ENCODE data around the gene FAM8A1. TPM values are rescaled to one million over a fixed set of nuclear protein-coding genes. Genes with fewer than 3 reads are reported as not detected.

Gene FAM8A1
- total and polyA plus RNA-seq, 2 donors (not counting 3 experiments of a cell fraction or from before 2014, with no cell fraction given): 4.8 to 11.3 TPM

GRCh38 chr6:17615794-17616193 lies 15.7 kb downstream of the FAM8A1 start:
- Histone ChIP-seq H3K9me3 (replicated peaks; ENCODE audit: control insufficient read depth, insufficient read depth, low read length) (no peaks in the 10 kb centered on the region), H2AFZ (ENCODE audit: low read depth, low read length) (no peak overlapping the region), H3K27me3 (ENCODE audit: control insufficient read depth in 2 of 2, insufficient read depth in 2 of 2, low read length in 2 of 2) (no peaks in the 10 kb centered on the region), H3K9ac (replicated peaks; ENCODE audit: extremely low read depth, insufficient read depth, low read length) (no peak overlapping the region), H3K27ac (ENCODE audit: insufficient read depth, low read depth, low read length) (no peak overlapping the region), H3K4me2 (ENCODE audit: insufficient read depth, low read length) (no peak overlapping the region), H4K20me1 (replicated peaks; ENCODE audit: control insufficient read depth, extremely low read depth, insufficient read depth, low read length) (no peaks in the 10 kb centered on the region), H3K4me3 (replicated peaks in 1 of 3; ENCODE audit: insufficient read depth in 1 of 3, low read depth in 1 of 3, low read length in 3 of 3) (no peak overlapping the region), H3K4me1 (ENCODE audit: control insufficient read depth, extremely low read depth, insufficient read depth, low read length) (no peaks in the 10 kb centered on the region), H3K36me3 (ENCODE audit: control insufficient read depth in 2 of 2, extremely low read depth in 1 of 2, insufficient read depth in 2 of 2, low read length in 2 of 2) (peaks cover 3 to 11% of the 10 kb centered on the region in 2 experiments), H3K9me1 (replicated peaks; ENCODE audit: control insufficient read depth, extremely low read depth, insufficient read depth, low read length) (no peaks in the 10 kb centered on the region), H3K79me2 (ENCODE audit: control insufficient read depth, insufficient read depth, low read length) (peaks cover 28% of the 10 kb centered on the region)
- no TSS peak for BruUV-seq (replicated peaks)
- FAIRE-seq (no peak), DNase-seq (ENCODE audit: low read depth, low spot score) (no peak)
- intact Hi-C loops (cut with micrococcal nuclease) (no loop called here), dilution Hi-C loops (cut with MboI; ENCODE audit: extremely low pct_ligation_motif_present, low sequenced_read_pairs) (no loop called here)
- CTCF ChIA-PET: no interaction called here
- POLR2A ChIA-PET: no interaction called here
- TF ChIP-seq CTCF (IDR thresholded peaks at IDR 0.05; ENCODE audit: extremely low read depth in 1 of 2, insufficient read depth in 1 of 2, low read depth in 1 of 2, low read length in 2 of 2): no peak
- TF ChIP-seq POLR2AphosphoS5 (IDR thresholded peaks at IDR 0.05; ENCODE audit: insufficient read depth, low read depth, low read length): no peak
- TF ChIP-seq JUN (IDR thresholded peaks at IDR 0.05; ENCODE audit: borderline replicate concordance, insufficient read depth, insufficient read length, low read depth): no peak
- TF ChIP-seq EZH2 (IDR thresholded peaks at IDR 0.05; ENCODE audit: borderline replicate concordance, low read depth, low read length, severe bottlenecking): no peak

DNA sequence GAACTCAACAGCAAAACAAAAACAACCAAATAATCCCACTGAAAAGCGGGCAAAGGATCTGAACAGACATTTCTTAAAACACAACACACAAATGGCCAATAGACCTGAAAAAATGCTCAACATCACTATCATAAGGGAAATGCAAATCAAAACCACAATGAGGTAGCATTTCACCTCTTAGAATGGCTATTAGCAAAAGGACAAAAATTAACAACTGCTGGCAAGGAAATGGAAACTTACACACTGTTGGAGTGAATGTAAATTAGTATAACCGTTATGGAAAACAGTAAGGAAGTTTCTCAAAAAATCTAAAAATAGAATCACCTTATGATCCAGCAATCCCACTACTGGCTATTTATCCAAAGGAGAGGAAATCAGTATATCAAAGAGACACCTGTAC lies 20.9 kb downstream of the FAM8A1 start:
- H3K36me3 ChIP-seq (ENCODE audit: control insufficient read depth in 2 of 2, extremely low read depth in 1 of 2, insufficient read depth in 2 of 2, low read length in 2 of 2): peaks cover 9 to 25% of the 10 kb centered on the region in 2 experiments
- ChIA-PET POLR2A (no interaction called here), CTCF (no interaction called here)
- DNase-seq (ENCODE audit: low read depth, low spot score) (no peak), FAIRE-seq (no peak)
- no peak overlapping the region for H2AFZ ChIP-seq (ENCODE audit: low read depth, low read length)
- H4K20me1 ChIP-seq (replicated peaks; ENCODE audit: control insufficient read depth, extremely low read depth, insufficient read depth, low read length): no peaks in the 10 kb centered on the region
- no TSS peak for BruUV-seq (replicated peaks)
- H3K27me3 ChIP-seq (ENCODE audit: control insufficient read depth in 2 of 2, insufficient read depth in 2 of 2, low read length in 2 of 2): no peaks in the 10 kb centered on the region
- intact Hi-C loops (cut with micrococcal nuclease): no loop called here
- no peaks in the 10 kb centered on the region for H3K9me1 ChIP-seq (replicated peaks; ENCODE audit: control insufficient read depth, extremely low read depth, insufficient read depth, low read length)
- H3K4me2 ChIP-seq (ENCODE audit: insufficient read depth, low read length): no peak overlapping the region
- TF ChIP-seq MYC (IDR thresholded peaks at IDR 0.05; ENCODE audit: low read depth, low read length) (no peak), JUN (IDR thresholded peaks at IDR 0.05; ENCODE audit: borderline replicate concordance, insufficient read depth, insufficient read length, low read depth) (no peak)
- no peak overlapping the region for H3K4me3 ChIP-seq (replicated peaks in 1 of 3; ENCODE audit: insufficient read depth in 1 of 3, low read depth in 1 of 3, low read length in 3 of 3)
- no peaks in the 10 kb centered on the region for H3K4me1 ChIP-seq (ENCODE audit: control insufficient read depth, extremely low read depth, insufficient read depth, low read length)
- dilution Hi-C loops (cut with MboI; ENCODE audit: extremely low pct_ligation_motif_present, low sequenced_read_pairs): no loop called here
- H3K79me2 ChIP-seq (ENCODE audit: control insufficient read depth, insufficient read depth, low read length): peaks cover 58% of the 10 kb centered on the region
- no peak overlapping the region for H3K27ac ChIP-seq (ENCODE audit: insufficient read depth, low read depth, low read length)
- no peak overlapping the region for H3K9ac ChIP-seq (replicated peaks; ENCODE audit: extremely low read depth, insufficient read depth, low read length)
- H3K9me3 ChIP-seq (replicated peaks; ENCODE audit: control insufficient read depth, insufficient read depth, low read length): no peaks in the 10 kb centered on the region
